Measurements from ENCODE around the gene COPZ1.

DNA sequence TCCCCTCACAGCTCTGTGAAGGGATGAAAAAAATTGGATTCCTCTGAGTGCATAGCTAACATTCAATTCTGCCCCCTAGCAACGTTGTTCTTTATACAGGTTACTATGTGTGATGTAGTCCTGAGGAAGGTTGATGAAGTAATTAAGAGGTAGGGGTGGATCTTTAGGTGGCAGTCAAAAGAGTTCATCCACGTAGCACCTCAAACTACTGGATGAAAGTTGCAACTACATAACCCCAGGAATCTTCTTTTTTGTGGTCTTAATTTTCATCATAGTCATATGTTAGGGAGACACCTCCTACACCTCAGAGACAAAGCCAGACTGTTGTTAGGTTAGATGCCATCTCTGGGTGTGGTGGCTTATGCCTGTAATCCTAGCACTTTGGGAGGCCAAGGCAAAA, 13.9 kb upstream of the COPZ1 start:
- TF ChIP-seq, protein P1, sequence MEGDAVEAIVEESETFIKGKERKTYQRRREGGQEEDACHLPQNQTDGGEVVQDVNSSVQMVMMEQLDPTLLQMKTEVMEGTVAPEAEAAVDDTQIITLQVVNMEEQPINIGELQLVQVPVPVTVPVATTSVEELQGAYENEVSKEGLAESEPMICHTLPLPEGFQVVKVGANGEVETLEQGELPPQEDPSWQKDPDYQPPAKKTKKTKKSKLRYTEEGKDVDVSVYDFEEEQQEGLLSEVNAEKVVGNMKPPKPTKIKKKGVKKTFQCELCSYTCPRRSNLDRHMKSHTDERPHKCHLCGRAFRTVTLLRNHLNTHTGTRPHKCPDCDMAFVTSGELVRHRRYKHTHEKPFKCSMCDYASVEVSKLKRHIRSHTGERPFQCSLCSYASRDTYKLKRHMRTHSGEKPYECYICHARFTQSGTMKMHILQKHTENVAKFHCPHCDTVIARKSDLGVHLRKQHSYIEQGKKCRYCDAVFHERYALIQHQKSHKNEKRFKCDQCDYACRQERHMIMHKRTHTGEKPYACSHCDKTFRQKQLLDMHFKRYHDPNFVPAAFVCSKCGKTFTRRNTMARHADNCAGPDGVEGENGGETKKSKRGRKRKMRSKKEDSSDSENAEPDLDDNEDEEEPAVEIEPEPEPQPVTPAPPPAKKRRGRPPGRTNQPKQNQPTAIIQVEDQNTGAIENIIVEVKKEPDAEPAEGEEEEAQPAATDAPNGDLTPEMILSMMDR (conservative IDR thresholded peaks at IDR 0.05; ENCODE audit: low read length) = no peak
- no peak for TF ChIP-seq EZH2phosphoT487 (IDR thresholded peaks at IDR 0.05; ENCODE audit: borderline replicate concordance)

Measured in Loucy (cell line).